H1 (cell line): Measurements from ENCODE around the gene NEU2. TPM values are rescaled to one million over a fixed set of nuclear protein-coding genes. Genes with fewer than 3 reads are reported as not detected.

ENCODE experiments used
- ATF2 ChIP-seq: IDR thresholded peaks from 2 replicates; pipeline ENCODE4 v1.6.1; 2012; ENCODE audit warnings: low read length, inconsistent platforms
- CEBPB ChIP-seq: IDR thresholded peaks from 2 replicates; pipeline ENCODE4 v1.6.1; 2012; ENCODE audit warnings: low read depth, low read length
- EGR1 ChIP-seq: IDR thresholded peaks from 2 replicates; pipeline ENCODE4 v1.6.1; 2011; ENCODE audit warnings: low read depth, low read length, borderline replicate concordance
- PHF8 ChIP-seq: fragments of 200-600 bp; sonication (generic); conservative IDR thresholded peaks from 2 replicates; pipeline ENCODE4 v1.7.1; 2012; ENCODE audit warnings: low read depth, mild to moderate bottlenecking, inconsistent platforms, low read length, moderate library complexity
- POLR2A ChIP-seq, 2 experiments: IDR thresholded peaks; 1 replicate in 1 of 2; 2 replicates in 1 of 2; pipeline ENCODE4 v1.6.1; 2011; ENCODE audit warnings: low read depth in 2 of 2, low read length in 2 of 2, mild to moderate bottlenecking in 2 of 2; ENCODE audit errors: control extremely low read depth in 1 of 2
- POU5F1 ChIP-seq: IDR thresholded peaks from 2 replicates; pipeline ENCODE4 v1.6.1; 2011; ENCODE audit warnings: low read depth, mild to moderate bottlenecking, low read length, moderate library complexity
- TCF12 ChIP-seq: IDR thresholded peaks from 2 replicates; pipeline ENCODE4 v1.6.1; 2011; ENCODE audit warnings: low read depth, mild to moderate bottlenecking, low read length
- polyA plus RNA-seq, 7 experiments: library from polyadenylated mRNA; depleted of rRNA in 3 of 7; stranded (reverse) in 5 of 7; unstranded in 2 of 7; fragments of >200 nt in 5 of 7; fragments of 200-250 nt in 2 of 7; gene quantifications; 1 replicate in 5 of 7; 2 replicates in 1 of 7; 4 replicates in 1 of 7; pipeline versions ENCODE4 v1.2.1 to v1.2.3, GENCODE V29; 2011 to 2013; ENCODE audit warnings: missing spikeins in 2 of 7, mixed read lengths in 2 of 7
- total RNA-seq: library from RNA; stranded (reverse); fragmentation: NEBNext Ultra II Directional; extraction: Animal tissue kit (Norgen Biotek cat#: 25700); gene quantifications from 2 replicates; pipeline ENCODE4 v1.2.1, GENCODE V29; 2021

The NEU2 gene
- total and polyA plus RNA-seq, 2 of the 8 experiments (the other 6 are each of a cell fraction or from before 2014, with no cell fraction given), result 0.12 TPM; not detected in 1

GRCh38 chr2:233079953-233080835 lies 47.7 kb downstream of the NEU2 start (continued):
- no peak for TF ChIP-seq PHF8
- TF ChIP-seq CEBPB, result no peak
- no peak for TF ChIP-seq POU5F1
- TF ChIP-seq POLR2A (IDR thresholded peaks at IDR 0.05; ENCODE audit: control extremely low read depth in 1 of 2, low read depth in 2 of 2, low read length in 2 of 2), result no peak
- no peak for TF ChIP-seq EGR1
- TF ChIP-seq ATF2, result no peak
- no peak for TF ChIP-seq TCF12
- TF ChIP-seq, all 59 proteins: peak for 0
